GM12878 (cell line): ENCODE measurements around the gene PDGFA. TPM values are rescaled to one million over a fixed set of nuclear protein-coding genes. Genes with fewer than 3 reads are reported as not detected.

ENCODE experiments used
- ATAC-seq: fragments of 200-7000 bp; cut with Tn5 transposase; 3 replicates; pipeline ENCODE4 v1.9.1; 2020; ENCODE audit warnings: mild to moderate bottlenecking, moderate library complexity
- BruUV-seq: library from RNA; stranded (reverse); fragments of 400-500 nt; replicated peaks from 2 replicates; lab custom pipeline; 2021; lab: Mats Ljungman, UMichigan
- CTCF ChIA-PET: fragments of 300-600 bp; sonication (Branson Sonifier 250); formaldehyde crosslinking; extraction: SDS; loops from one replicate; lab custom pipeline; 2021; ENCODE audit warnings: inconsistent platforms; lab: Yijun Ruan, JAX
- POLR2A ChIA-PET: fragments of 350-600 bp; formaldehyde crosslinking; extraction: SDS; loops from one replicate; lab custom pipeline; 2021; ENCODE audit warnings: inconsistent platforms; lab: Charles Lee
- RAD21 ChIA-PET: fragments of 300-600 bp; sonication (Branson Sonifier 250); formaldehyde crosslinking; loops from one replicate; lab custom pipeline; 2023; ENCODE audit warnings: antibody characterized with exemption; ENCODE audit not compliant: unreplicated experiment; lab: Charles Lee
- SMC1A ChIA-PET: fragments of 300-600 bp; sonication (Branson Sonifier 250); formaldehyde crosslinking; loops from one replicate; lab custom pipeline; 2023; ENCODE audit not compliant: unreplicated experiment, uncharacterized antibody; lab: Charles Lee
- DNase-seq: peaks from one replicate; pipeline ENCODE4 v3.0.0-alpha.2; 2011; ENCODE audit warnings: low read depth, low spot score
- FAIRE-seq: peaks from 3 replicates; lab custom pipeline; 2011; peaks lifted over from hg19 to GRCh38; lab: Jason Lieb, UNC
- H2AFZ ChIP-seq: 2 replicates; pipeline ENCODE4 v1.6.0; 2011; ENCODE audit warnings: low read depth, low read length, control low read depth; ENCODE audit not compliant: control insufficient read depth
- H3K27ac ChIP-seq: 2 replicates; pipeline ENCODE4 v1.5.1; 2011; ENCODE audit warnings: control low read depth; ENCODE audit not compliant: control insufficient read depth, insufficient read depth
- H3K27me3 ChIP-seq, 2 experiments: replicated peaks in 1 of 2; 2 replicates each; pipeline versions ENCODE4 v1.6.0 to v1.6.1; 2011; ENCODE audit warnings: low read length in 1 of 2; ENCODE audit not compliant: control insufficient read depth in 2 of 2, insufficient read depth in 2 of 2
- H3K36me3 ChIP-seq, 2 experiments: 2 replicates each; pipeline ENCODE4 v1.5.1; 2011; ENCODE audit warnings: low read length in 1 of 2; ENCODE audit not compliant: control insufficient read depth in 2 of 2, insufficient read depth in 2 of 2
- H3K4me1 ChIP-seq: 2 replicates; pipeline ENCODE4 v1.6.1; 2011; ENCODE audit warnings: mild to moderate bottlenecking, low read length, moderate library complexity, mixed read lengths; ENCODE audit not compliant: control insufficient read depth, insufficient read depth
- H3K4me2 ChIP-seq: 2 replicates; pipeline ENCODE4 v1.6.0; 2011; ENCODE audit warnings: control low read depth; ENCODE audit not compliant: control insufficient read depth, insufficient read depth
- H3K4me3 ChIP-seq: fragments of 200-600 bp; sonication (generic); 2 replicates; pipeline ENCODE4 v1.5.1; 2016
- H3K79me2 ChIP-seq: 2 replicates; pipeline ENCODE4 v1.6.0; 2011; ENCODE audit warnings: low read length; ENCODE audit not compliant: control insufficient read depth, insufficient read depth
- H3K9ac ChIP-seq: 2 replicates; pipeline ENCODE4 v1.8.0; 2011; ENCODE audit warnings: low read length, control low read depth, mixed read lengths; ENCODE audit not compliant: control insufficient read depth, insufficient read depth
- H3K9me3 ChIP-seq: replicated peaks from 3 replicates; pipeline ENCODE4 v1.5.1; 2011; ENCODE audit warnings: mild to moderate bottlenecking, low read length; ENCODE audit not compliant: control insufficient read depth, insufficient read depth
- H4K20me1 ChIP-seq: 2 replicates; pipeline ENCODE4 v1.6.0; 2011; ENCODE audit not compliant: control insufficient read depth, insufficient read depth
- BCL3 ChIP-seq: IDR thresholded peaks from 2 replicates; pipeline ENCODE4 v1.6.1; 2011; ENCODE audit warnings: borderline replicate concordance, low read depth, mild to moderate bottlenecking, moderate library complexity, low read length; ENCODE audit not compliant: insufficient read depth, poor library complexity, severe bottlenecking
- BRCA1 ChIP-seq: IDR thresholded peaks from 2 replicates; pipeline ENCODE4 v1.6.1; 2011; ENCODE audit warnings: low read depth, low read length, improper control_type of control experiment
- ESRRA ChIP-seq: IDR thresholded peaks from 2 replicates; pipeline ENCODE4 v1.6.1; 2012; ENCODE audit warnings: mild to moderate bottlenecking, low read length, improper control_type of control experiment
- PKNOX1 ChIP-seq: fragments of 450-650 bp; IDR thresholded peaks from 2 replicates; pipeline ENCODE4 v1.6.1; 2016; ENCODE audit warnings: mild to moderate bottlenecking
- POU2F2 ChIP-seq: IDR thresholded peaks from 3 replicates; pipeline ENCODE4 v1.6.1; 2011; ENCODE audit warnings: low read depth, mild to moderate bottlenecking, low read length, borderline replicate concordance
- RB1 ChIP-seq: fragments of 450-650 bp; formaldehyde crosslinking; IDR thresholded peaks from 2 replicates; pipeline ENCODE4 v1.6.1; 2017; ENCODE audit warnings: mild to moderate bottlenecking, borderline replicate concordance
- RELB ChIP-seq: fragments of 450-650 bp; IDR thresholded peaks from 2 replicates; pipeline ENCODE4 v1.6.1; 2017; ENCODE audit warnings: low read depth, mild to moderate bottlenecking, moderate library complexity
- ZNF274 ChIP-seq: IDR thresholded peaks from one replicate; pipeline ENCODE4 v1.8.0; 2011; ENCODE audit not compliant: insufficient read length, insufficient read depth
- WGBS: methylation state at CpG from one replicate; pipeline ENCODE4 v1.1.6; 2016; ENCODE audit warnings: low lambda C conversion rate; ENCODE audit not compliant: insufficient replicate concordance, insufficient coverage; ENCODE audit errors: missing lambda C conversion rate; 5-methylcytosine and 5-hydroxymethylcytosine counted together
- in situ Hi-C: fragments of 300-500 bp; cut with MboI; formaldehyde crosslinking; loops from 9 replicates; pipeline ENCODE4 v1.14.3; 2018; ENCODE audit warnings: mixed read lengths
- intact Hi-C: fragments of 100-400 bp; cut with micrococcal nuclease; formaldehyde crosslinking; loops from one replicate; pipeline ENCODE4 v1.14.2; 2022; ENCODE audit not compliant: unreplicated experiment
- polyA plus RNA-seq, 11 experiments: library from polyadenylated mRNA; depleted of rRNA in 4 of 11; unstranded in 6 of 11; stranded (reverse) in 5 of 11; fragments of >200 nt; fragmentation: Nextera tagmentation in 4 of 11; fragmentation: Illumina TruSeq in 1 of 11; extraction: Ambion mirVana in 4 of 11; extraction: Trizol in 1 of 11; gene quantifications; 1 replicate in 1 of 11; 2 replicates in 10 of 11; pipeline versions ENCODE4 v1.2.1 to v1.2.3, GENCODE V29; 2011 to 2016; ENCODE audit warnings: inconsistent platforms in 2 of 11, missing spikeins in 2 of 11, low read depth in 1 of 11
- total RNA-seq, 4 experiments: library from RNA; depleted of rRNA in 3 of 4; stranded (reverse); fragments of >200 nt in 3 of 4; fragmentation: Illumina TruSeq in 1 of 4; extraction: Trizol in 1 of 4; gene quantifications; 2 replicates each; pipeline versions ENCODE4 v1.2.1 to v1.2.3, GENCODE V29; 2013 to 2021

PDGFA gene
- total and polyA plus RNA-seq, 10 of the 15 experiments (the other 5 are each of a cell fraction or from before 2014, with no cell fraction given): 2.5 to 10.0 (median 5.6) TPM

DNA sequence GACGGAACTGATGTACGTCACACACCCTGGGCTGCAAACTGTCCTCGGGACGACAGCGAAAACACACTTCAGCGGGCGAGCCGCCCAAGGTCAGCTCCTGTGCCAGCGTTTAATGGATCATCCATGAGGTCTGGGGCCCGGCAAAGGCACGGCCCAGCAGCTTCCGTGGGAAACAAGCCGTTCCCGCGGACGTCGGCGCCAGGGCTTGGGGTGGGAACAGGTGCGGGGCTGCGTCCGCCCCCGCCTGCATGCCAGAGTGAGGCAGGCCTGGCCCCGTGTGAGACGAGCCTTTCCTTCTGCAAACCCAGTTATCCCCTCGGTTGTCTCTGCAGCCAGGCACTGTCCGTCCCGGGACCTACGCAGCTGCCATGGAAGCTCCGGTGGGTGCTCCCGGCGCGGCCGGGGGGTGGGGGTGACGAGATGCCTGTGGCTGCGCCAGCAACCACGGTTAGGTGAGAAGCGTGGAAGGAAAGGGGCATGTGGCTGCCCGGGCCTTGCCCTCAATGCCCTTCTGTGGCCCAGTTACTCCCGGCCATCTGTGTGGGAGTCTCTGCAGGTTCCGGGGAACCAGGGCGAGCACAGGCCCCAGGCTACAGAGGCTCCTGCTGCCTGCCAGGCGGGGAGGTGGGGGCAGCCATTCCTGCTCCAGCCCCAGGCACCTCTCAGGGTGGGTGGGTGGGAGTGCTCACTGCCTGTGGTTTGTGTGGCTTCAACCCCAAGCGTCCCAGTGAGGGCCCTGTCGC lies 42.2 kb upstream of the PDGFA start (continued):
- no peak for TF ChIP-seq POU2F2
- no peak for TF ChIP-seq RB1
- TF ChIP-seq RELB: no peak
- no peak for TF ChIP-seq BCL3
- TF ChIP-seq, all 136 proteins: peak for 0

DNA sequence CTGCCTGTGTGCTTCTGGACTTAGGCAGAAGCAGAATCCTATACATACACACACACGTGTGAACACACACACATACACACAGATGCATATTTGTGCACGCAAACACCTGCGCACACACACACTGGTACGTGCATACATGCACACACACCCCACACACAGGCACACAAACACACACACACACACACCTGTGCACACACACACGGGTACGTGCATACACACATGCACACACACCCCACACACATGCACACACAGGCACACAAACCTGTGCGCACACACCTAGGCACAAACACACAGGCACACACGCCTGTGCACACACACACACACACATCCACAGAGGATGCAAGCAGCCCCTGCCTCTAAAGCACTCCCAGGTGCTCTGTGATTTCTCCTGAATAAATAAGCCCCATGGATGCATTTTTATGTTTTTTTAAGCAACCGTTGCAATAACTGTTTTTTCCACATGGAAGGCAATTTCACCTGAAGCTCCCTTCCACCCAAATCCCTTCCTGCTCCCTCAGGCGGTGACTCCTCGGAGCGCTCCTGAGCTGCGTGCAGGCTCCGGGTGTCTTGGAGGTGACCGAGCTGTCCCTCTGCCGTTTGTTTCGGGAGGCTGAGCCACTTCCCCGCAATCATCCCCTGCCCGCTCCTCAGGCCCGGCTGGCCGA lies 41.5 kb upstream of the PDGFA start:
- DNase-seq (no peak), ATAC-seq (no peak), FAIRE-seq (no peak)
- no peak overlapping the region for H3K4me3 ChIP-seq
- BruUV-seq: no TSS peak
- ChIA-PET CTCF (no interaction called here), SMC1A (no interaction called here), RAD21 (no interaction called here), POLR2A (no interaction called here)
- TF ChIP-seq ZNF274 (no peak), ESRRA (no peak), PKNOX1 (no peak), BRCA1 (no peak)
- no peak overlapping the region for H3K4me2 ChIP-seq
- WGBS: 97% methylated on average over 21 of the region's 21 CpGs
- H3K27me3 ChIP-seq: no peaks in the 10 kb centered on the region
- no peaks in the 10 kb centered on the region for H3K4me1 ChIP-seq
- no peaks in the 10 kb centered on the region for H3K36me3 ChIP-seq
- in situ Hi-C loops: no loop called here
- intact Hi-C loops: no loop called here
- H3K9ac ChIP-seq: no peak overlapping the region
- H3K27ac ChIP-seq: no peak overlapping the region
- H3K79me2 ChIP-seq: no peaks in the 10 kb centered on the region
- peaks cover 2% of the 10 kb centered on the region; the same call in 1 of the 3 replicates for H3K9me3 ChIP-seq
- H4K20me1 ChIP-seq: no peaks in the 10 kb centered on the region
- no peak overlapping the region for H2AFZ ChIP-seq
